WTC11 (cell line): Measurements from ENCODE around the gene NDUFA6. TPM values are rescaled to one million over a fixed set of nuclear protein-coding genes. Genes with fewer than 3 reads are reported as not detected.

Experiments
- AFF4 ChIP-seq: sonication (generic); formaldehyde crosslinking; IDR thresholded peaks from 2 replicates; pipeline ENCODE4 v1.8.1; 2023; ENCODE audit warnings: mild to moderate bottlenecking, missing genetic modification reagents, borderline replicate concordance
- ATF1 ChIP-seq: sonication (generic); formaldehyde crosslinking; IDR thresholded peaks from 2 replicates; pipeline ENCODE4 v1.8.1; 2023; ENCODE audit warnings: mild to moderate bottlenecking, moderate library complexity, missing genetic modification reagents
- CREM ChIP-seq: sonication (generic); formaldehyde crosslinking; IDR thresholded peaks from 2 replicates; pipeline ENCODE4 v1.8.1; 2022; ENCODE audit warnings: mild to moderate bottlenecking, missing genetic modification reagents, moderate library complexity
- CTCF ChIP-seq: fragments of 200-600 bp; IDR thresholded peaks from 2 replicates; pipeline ENCODE4 v1.8.0; 2022; ENCODE audit warnings: antibody characterized with exemption
- E2F1 ChIP-seq: sonication (generic); formaldehyde crosslinking; IDR thresholded peaks from 2 replicates; pipeline ENCODE4 v1.8.0; 2022; ENCODE audit warnings: mild to moderate bottlenecking, missing genetic modification reagents
- EMX1 ChIP-seq: fragments of 250-450 bp; sonication (Bioruptor Pico); IDR thresholded peaks from 2 replicates; pipeline ENCODE4 v1.8.0; 2021; ENCODE audit warnings: mild to moderate bottlenecking
- ESRRA ChIP-seq: sonication (generic); formaldehyde crosslinking; IDR thresholded peaks from 2 replicates; pipeline ENCODE4 v1.8.1; 2022; ENCODE audit warnings: mild to moderate bottlenecking, missing genetic modification reagents, borderline replicate concordance
- FOXJ3 ChIP-seq: sonication (generic); formaldehyde crosslinking; IDR thresholded peaks from 2 replicates; pipeline ENCODE4 v1.9.0; 2021; ENCODE audit warnings: missing genetic modification reagents, mild to moderate bottlenecking, borderline replicate concordance
- FOXK1 ChIP-seq: sonication (generic); formaldehyde crosslinking; IDR thresholded peaks from 2 replicates; pipeline ENCODE4 v1.8.0; 2022; ENCODE audit warnings: mild to moderate bottlenecking, moderate library complexity, missing genetic modification reagents
- GABPB1 ChIP-seq: sonication (generic); formaldehyde crosslinking; IDR thresholded peaks from 2 replicates; pipeline ENCODE4 v1.8.1; 2023; ENCODE audit warnings: mild to moderate bottlenecking, missing genetic modification reagents
- GRHL2 ChIP-seq: fragments of 250-450 bp; sonication (Bioruptor Pico); IDR thresholded peaks from 2 replicates; pipeline ENCODE4 v1.8.0; 2022; ENCODE audit warnings: mild to moderate bottlenecking, moderate library complexity; ENCODE audit not compliant: insufficient replicate concordance, severe bottlenecking
- IRF2 ChIP-seq: sonication (generic); formaldehyde crosslinking; IDR thresholded peaks from 2 replicates; pipeline ENCODE4 v1.8.0; 2022; ENCODE audit warnings: low read depth, missing genetic modification reagents, borderline replicate concordance
- NR3C1 ChIP-seq: sonication (generic); formaldehyde crosslinking; conservative IDR thresholded peaks from 2 replicates; pipeline ENCODE4 v1.8.1; 2023; ENCODE audit warnings: low read depth, mild to moderate bottlenecking, missing genetic modification reagents
- PRDM15 ChIP-seq: sonication (generic); formaldehyde crosslinking; IDR thresholded peaks from 2 replicates; pipeline ENCODE4 v1.8.0; 2022; ENCODE audit warnings: missing genetic modification reagents
- RORB ChIP-seq: fragments of 250-450 bp; sonication (Bioruptor Pico); IDR thresholded peaks from 2 replicates; pipeline ENCODE4 v1.9.0; 2021; ENCODE audit warnings: mild to moderate bottlenecking
- SOX15 ChIP-seq: fragments of 250-450 bp; sonication (Bioruptor Pico); IDR thresholded peaks from 2 replicates; pipeline ENCODE4 v1.9.0; 2021; ENCODE audit warnings: mild to moderate bottlenecking
- TCF7 ChIP-seq: sonication (generic); formaldehyde crosslinking; IDR thresholded peaks from 2 replicates; pipeline ENCODE4 v1.8.0; 2022; ENCODE audit warnings: mild to moderate bottlenecking, low read depth, missing genetic modification reagents, moderate library complexity
- TP53 ChIP-seq: sonication (generic); formaldehyde crosslinking; IDR thresholded peaks from 2 replicates; pipeline ENCODE4 v1.8.1; 2023; ENCODE audit warnings: mild to moderate bottlenecking, missing genetic modification reagents
- ZBTB21 ChIP-seq: sonication (generic); formaldehyde crosslinking; IDR thresholded peaks from 2 replicates; pipeline ENCODE4 v1.8.1; 2023; ENCODE audit warnings: mild to moderate bottlenecking, missing genetic modification reagents, borderline replicate concordance
- ZNF232 ChIP-seq: sonication (generic); formaldehyde crosslinking; IDR thresholded peaks from 2 replicates; pipeline ENCODE4 v1.8.0; 2022; ENCODE audit warnings: mild to moderate bottlenecking, missing genetic modification reagents
- ZNF317 ChIP-seq: sonication (generic); formaldehyde crosslinking; IDR thresholded peaks from 2 replicates; pipeline ENCODE4 v1.8.1; 2023; ENCODE audit warnings: low read depth, mild to moderate bottlenecking, moderate library complexity, missing genetic modification reagents, borderline replicate concordance
- ZNF396 ChIP-seq: fragments of 250-450 bp; sonication (Bioruptor Pico); IDR thresholded peaks from 2 replicates; pipeline ENCODE4 v1.8.0; 2021; ENCODE audit warnings: mild to moderate bottlenecking, moderate library complexity, borderline replicate concordance
- ZNF671 ChIP-seq: fragments of 250-450 bp; sonication (Bioruptor Pico); IDR thresholded peaks from 2 replicates; pipeline ENCODE4 v1.8.0; 2021; ENCODE audit warnings: mild to moderate bottlenecking
- ZSCAN18 ChIP-seq: fragments of 250-450 bp; sonication (Bioruptor Pico); IDR thresholded peaks from 2 replicates; pipeline ENCODE4 v2.1.2; 2022; ENCODE audit warnings: mild to moderate bottlenecking, moderate library complexity
- total RNA-seq: library from RNA; stranded (reverse); gene quantifications from 3 replicates; pipeline ENCODE4 v1.2.3, GENCODE V29; 2021

NDUFA6 gene
- total RNA-seq, 1 experiment from 2014 or later = 85.9 TPM

GRCh38 chr22:42079319-42080251, 11.0 kb downstream of the NDUFA6 start, which contains the start of gene SMDT1 (continued):
- TF ChIP-seq AFF4 (no peak), PRDM15 (no peak), ATF1 (CRISPR knock-in tag) (no peak; the same call in 1 of the 2 replicates), CREM (CRISPR knock-in tag) (peak; percentile 84; the same call in 1 of the 2 replicates), FOXJ3 (CRISPR knock-in tag) (no peak), GRHL2 (CRISPR knock-in tag) (no peak), SOX15 (no peak), TP53 (CRISPR knock-in tag) (no peak), ZNF396 (no peak), GABPB1 (CRISPR knock-in tag) (peak; percentile 44; the same call in 1 of the 2 replicates), FOXK1 (CRISPR knock-in tag) (0 out of 2 replicates have a peak, but pooled peaks have one; percentile 18), ZBTB21 (CRISPR knock-in tag) (no peak), ZNF671 (no peak), IRF2 (no peak), ZNF232 (no peak; the same call in 1 of the 2 replicates), EMX1 (no peak), NR3C1 (CRISPR knock-in tag) (no peak), ZSCAN18 (CRISPR knock-in tag) (no peak), E2F1 (CRISPR knock-in tag) (no peak), ZNF317 (CRISPR knock-in tag) (no peak), RORB (CRISPR knock-in tag) (no peak), TCF7 (CRISPR knock-in tag) (no peak), ESRRA (CRISPR knock-in tag) (no peak), CTCF (no peak)
